HEK293 (cell line): ENCODE measurements around the gene LDLR.
A peak's percentile ranks its signal among the peaks of the same experiment; 100 is the strongest.

Experiments used
- CTCF ChIA-PET: fragments of 350-600 bp; formaldehyde crosslinking; extraction: SDS; loops from one replicate; lab custom pipeline; 2021; ENCODE audit warnings: antibody characterized with exemption; lab: Yijun Ruan, JAX
- POLR2A ChIA-PET: fragments of 300-600 bp; formaldehyde crosslinking; extraction: SDS; loops from one replicate; lab custom pipeline; 2020; ENCODE audit warnings: antibody characterized with exemption, inconsistent platforms; lab: Yijun Ruan, JAX
- H3K27ac ChIP-seq: fragments of 200-500 bp; sonication (Bioruptor generic); 2 replicates; pipeline ENCODE4 v1.5.1; 2014; ENCODE audit warnings: low read depth, low read length, control low read depth, inconsistent platforms; ENCODE audit errors: extremely low read depth
- H3K36me3 ChIP-seq, 2 experiments: fragments of 200-500 bp in 1 of 2; sonication (Bioruptor generic) in 1 of 2; 1 replicate in 1 of 2; 2 replicates in 1 of 2; pipeline ENCODE4 v1.5.1; 2014 to 2017; ENCODE audit warnings: inconsistent platforms in 2 of 2, low read length in 2 of 2; ENCODE audit not compliant: control insufficient read depth in 2 of 2, insufficient read depth in 1 of 2
- H3K4me1 ChIP-seq: fragments of 200-500 bp; sonication (Bioruptor generic); 2 replicates; pipeline ENCODE4 v1.5.1; 2014; ENCODE audit warnings: mild to moderate bottlenecking, low read length, inconsistent platforms; ENCODE audit not compliant: control insufficient read depth, insufficient read depth
- H3K4me3 ChIP-seq: 2 replicates; pipeline ENCODE4 v1.5.1; 2011; ENCODE audit warnings: low read depth, mild to moderate bottlenecking, control low read depth, low read length, moderate library complexity
- H3K9me3 ChIP-seq: fragments of 200-500 bp; sonication (Bioruptor generic); 2 replicates; pipeline ENCODE4 v1.5.1; 2014; ENCODE audit warnings: low read depth, low read length, inconsistent platforms; ENCODE audit not compliant: control insufficient read depth, insufficient read depth
- BCL11A ChIP-seq: fragments of 450-650 bp; formaldehyde crosslinking; IDR thresholded peaks from 2 replicates; pipeline ENCODE4 v1.5.1; 2016; ENCODE audit warnings: low read depth, missing biosample characterization, missing genetic modification characterization
- EGR2 ChIP-seq: fragments of 450-650 bp; formaldehyde crosslinking; IDR thresholded peaks from 2 replicates; pipeline ENCODE4 v1.5.1; 2016; ENCODE audit warnings: low read depth, missing biosample characterization, missing genetic modification characterization
- KLF1 ChIP-seq: fragments of 450-650 bp; formaldehyde crosslinking; IDR thresholded peaks from 2 replicates; pipeline ENCODE4 v1.5.1; 2016; ENCODE audit warnings: missing biosample characterization, missing genetic modification characterization
- KLF7 ChIP-seq: fragments of 450-650 bp; formaldehyde crosslinking; IDR thresholded peaks from 2 replicates; pipeline ENCODE4 v1.5.1; 2016; ENCODE audit warnings: missing biosample characterization, missing genetic modification characterization, borderline replicate concordance
- REPIN1 ChIP-seq: fragments of 450-650 bp; formaldehyde crosslinking; IDR thresholded peaks from 2 replicates; pipeline ENCODE4 v1.5.1; 2017; ENCODE audit warnings: missing biosample characterization, missing genetic modification characterization, low read depth
- YY1 ChIP-seq: fragments of 450-650 bp; formaldehyde crosslinking; IDR thresholded peaks from 2 replicates; pipeline ENCODE4 v1.5.1; 2018; ENCODE audit warnings: missing biosample characterization, missing genetic modification characterization
- ZFP69B ChIP-seq: fragments of 450-650 bp; formaldehyde crosslinking; IDR thresholded peaks from 2 replicates; pipeline ENCODE4 v1.5.1; 2016; ENCODE audit warnings: missing biosample characterization, missing genetic modification characterization
- ZNF10 ChIP-seq: fragments of 450-650 bp; formaldehyde crosslinking; IDR thresholded peaks from 2 replicates; pipeline ENCODE4 v1.5.1; 2017; ENCODE audit warnings: missing biosample characterization, missing genetic modification characterization
- ZNF112 ChIP-seq: fragments of 450-650 bp; formaldehyde crosslinking; IDR thresholded peaks from 2 replicates; pipeline ENCODE4 v1.5.0; 2017; ENCODE audit warnings: missing biosample characterization, missing genetic modification characterization
- ZNF146 ChIP-seq: fragments of 450-650 bp; formaldehyde crosslinking; IDR thresholded peaks from 2 replicates; pipeline ENCODE4 v1.5.1; 2016; ENCODE audit warnings: missing biosample characterization, missing genetic modification characterization
- ZNF202 ChIP-seq: fragments of 450-650 bp; formaldehyde crosslinking; IDR thresholded peaks from 2 replicates; pipeline ENCODE4 v1.5.1; 2016; ENCODE audit warnings: missing biosample characterization, missing genetic modification characterization, borderline replicate concordance
- ZNF221 ChIP-seq: fragments of 450-650 bp; formaldehyde crosslinking; IDR thresholded peaks from 2 replicates; pipeline ENCODE4 v1.5.1; 2017; ENCODE audit warnings: missing biosample characterization, missing genetic modification characterization, borderline replicate concordance
- ZNF292 ChIP-seq: fragments of 450-650 bp; formaldehyde crosslinking; IDR thresholded peaks from 2 replicates; pipeline ENCODE4 v1.5.1; 2016; ENCODE audit warnings: low read depth, missing biosample characterization, missing genetic modification characterization, borderline replicate concordance
- ZNF311 ChIP-seq: fragments of 450-650 bp; formaldehyde crosslinking; IDR thresholded peaks from 2 replicates; pipeline ENCODE4 v1.5.1; 2017; ENCODE audit warnings: missing biosample characterization, missing genetic modification characterization, borderline replicate concordance
- ZNF335 ChIP-seq: fragments of 450-650 bp; formaldehyde crosslinking; conservative IDR thresholded peaks from 2 replicates; pipeline ENCODE4 v1.5.1; 2016; ENCODE audit warnings: missing biosample characterization, missing genetic modification characterization
- ZNF37A ChIP-seq: fragments of 450-650 bp; IDR thresholded peaks from 2 replicates; pipeline ENCODE4 v1.5.1; 2018; ENCODE audit warnings: missing biosample characterization, missing genetic modification characterization
- ZNF510 ChIP-seq: fragments of 450-650 bp; formaldehyde crosslinking; IDR thresholded peaks from 2 replicates; pipeline ENCODE4 v1.5.1; 2018; ENCODE audit warnings: mild to moderate bottlenecking, missing genetic modification characterization, missing biosample characterization; ENCODE audit not compliant: insufficient replicate concordance
- ZNF623 ChIP-seq: fragments of 450-650 bp; formaldehyde crosslinking; IDR thresholded peaks from 2 replicates; pipeline ENCODE4 v1.5.1; 2016; ENCODE audit warnings: missing biosample characterization, missing genetic modification characterization
- ZNF654 ChIP-seq: fragments of 450-650 bp; formaldehyde crosslinking; IDR thresholded peaks from 2 replicates; pipeline ENCODE4 v1.5.1; 2016; ENCODE audit warnings: low read depth, missing biosample characterization, missing genetic modification characterization
- ZNF792 ChIP-seq: fragments of 450-650 bp; formaldehyde crosslinking; IDR thresholded peaks from 2 replicates; pipeline ENCODE4 v1.5.1; 2016; ENCODE audit warnings: missing biosample characterization, missing genetic modification characterization
- TF ChIP-seq, protein P1 (sequence below): fragments of 450-650 bp; formaldehyde crosslinking; IDR thresholded peaks from 2 replicates; pipeline ENCODE4 v1.5.1; 2016; ENCODE audit warnings: missing biosample characterization, missing genetic modification characterization
- TF ChIP-seq, protein P2 (sequence below): fragments of 450-650 bp; formaldehyde crosslinking; IDR thresholded peaks from 2 replicates; pipeline ENCODE4 v1.5.1; 2017; ENCODE audit warnings: missing biosample characterization, missing genetic modification characterization
- TF ChIP-seq, protein P3 (sequence below): fragments of 450-650 bp; formaldehyde crosslinking; IDR thresholded peaks from 2 replicates; pipeline ENCODE4 v1.5.1; 2016; ENCODE audit warnings: missing biosample characterization, missing genetic modification characterization, low read depth
- TF ChIP-seq, protein P4 (sequence below): sonication (generic); formaldehyde crosslinking; IDR thresholded peaks from 2 replicates; pipeline ENCODE4 v1.8.1; 2022; ENCODE audit warnings: mild to moderate bottlenecking, moderate library complexity, missing genetic modification reagents
- TF ChIP-seq, protein P5 (sequence below): fragments of 450-650 bp; formaldehyde crosslinking; IDR thresholded peaks from 2 replicates; pipeline ENCODE4; 2016; ENCODE audit warnings: missing biosample characterization, missing genetic modification characterization

Gene LDLR

DNA sequence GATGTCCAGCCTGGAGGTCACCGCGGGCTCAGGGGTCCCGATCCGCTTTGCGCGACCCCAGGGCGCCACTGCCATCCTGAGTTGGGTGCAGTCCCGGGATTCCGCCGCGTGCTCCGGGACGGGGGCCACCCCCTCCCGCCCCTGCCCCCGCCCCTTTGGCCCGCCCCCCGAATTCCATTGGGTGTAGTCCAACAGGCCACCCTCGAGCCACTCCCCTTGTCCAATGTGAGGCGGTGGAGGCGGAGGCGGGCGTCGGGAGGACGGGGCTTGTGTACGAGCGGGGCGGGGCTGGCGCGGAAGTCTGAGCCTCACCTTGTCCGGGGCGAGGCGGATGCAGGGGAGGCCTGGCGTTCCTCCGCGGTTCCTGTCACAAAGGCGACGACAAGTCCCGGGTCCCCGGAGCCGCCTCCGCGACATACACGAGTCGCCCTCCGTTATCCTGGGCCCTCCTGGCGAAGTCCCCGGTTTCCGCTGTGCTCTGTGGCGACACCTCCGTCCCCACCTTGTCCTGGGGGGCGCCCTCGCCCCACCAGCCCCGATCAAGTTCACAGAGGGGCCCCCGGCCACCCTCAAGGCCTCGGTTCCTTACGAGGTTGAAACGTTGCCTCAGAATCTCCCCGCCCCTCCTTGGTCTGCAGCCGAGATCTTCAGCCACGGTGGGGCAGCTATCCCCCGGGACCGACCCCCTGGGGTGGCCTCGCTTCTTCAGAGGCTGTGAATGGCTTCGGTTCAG is 1.2 kb downstream of the LDLR start:
- H3K4me1 ChIP-seq: peaks cover 10% of the 10 kb centered on the region; the same call in 1 of the 2 replicates
- POLR2A ChIA-PET: interaction anchor here (1.2 to 1.5 kb wide), 3 partner anchors 55 to 284 kb away, joined by 3 to 5 read pairs (median 4); partner anchors contain the start of gene SWSAP1
- no peaks in the 10 kb centered on the region; a peak in 1 of 3 replicates for H3K36me3 ChIP-seq
- CTCF ChIA-PET: interaction anchor here (0.6 to 2.6 kb wide), 7 partner anchors 24 to 154 kb away, joined by 3 to 13 read pairs (median 3); no protein-coding TSS in a partner anchor
- peak overlapping the region; percentile 48 for H3K4me3 ChIP-seq
- no peaks in the 10 kb centered on the region for H3K9me3 ChIP-seq
- H3K27ac ChIP-seq: peak overlapping the region; percentile 92
- TF ChIP-seq, protein P1, sequence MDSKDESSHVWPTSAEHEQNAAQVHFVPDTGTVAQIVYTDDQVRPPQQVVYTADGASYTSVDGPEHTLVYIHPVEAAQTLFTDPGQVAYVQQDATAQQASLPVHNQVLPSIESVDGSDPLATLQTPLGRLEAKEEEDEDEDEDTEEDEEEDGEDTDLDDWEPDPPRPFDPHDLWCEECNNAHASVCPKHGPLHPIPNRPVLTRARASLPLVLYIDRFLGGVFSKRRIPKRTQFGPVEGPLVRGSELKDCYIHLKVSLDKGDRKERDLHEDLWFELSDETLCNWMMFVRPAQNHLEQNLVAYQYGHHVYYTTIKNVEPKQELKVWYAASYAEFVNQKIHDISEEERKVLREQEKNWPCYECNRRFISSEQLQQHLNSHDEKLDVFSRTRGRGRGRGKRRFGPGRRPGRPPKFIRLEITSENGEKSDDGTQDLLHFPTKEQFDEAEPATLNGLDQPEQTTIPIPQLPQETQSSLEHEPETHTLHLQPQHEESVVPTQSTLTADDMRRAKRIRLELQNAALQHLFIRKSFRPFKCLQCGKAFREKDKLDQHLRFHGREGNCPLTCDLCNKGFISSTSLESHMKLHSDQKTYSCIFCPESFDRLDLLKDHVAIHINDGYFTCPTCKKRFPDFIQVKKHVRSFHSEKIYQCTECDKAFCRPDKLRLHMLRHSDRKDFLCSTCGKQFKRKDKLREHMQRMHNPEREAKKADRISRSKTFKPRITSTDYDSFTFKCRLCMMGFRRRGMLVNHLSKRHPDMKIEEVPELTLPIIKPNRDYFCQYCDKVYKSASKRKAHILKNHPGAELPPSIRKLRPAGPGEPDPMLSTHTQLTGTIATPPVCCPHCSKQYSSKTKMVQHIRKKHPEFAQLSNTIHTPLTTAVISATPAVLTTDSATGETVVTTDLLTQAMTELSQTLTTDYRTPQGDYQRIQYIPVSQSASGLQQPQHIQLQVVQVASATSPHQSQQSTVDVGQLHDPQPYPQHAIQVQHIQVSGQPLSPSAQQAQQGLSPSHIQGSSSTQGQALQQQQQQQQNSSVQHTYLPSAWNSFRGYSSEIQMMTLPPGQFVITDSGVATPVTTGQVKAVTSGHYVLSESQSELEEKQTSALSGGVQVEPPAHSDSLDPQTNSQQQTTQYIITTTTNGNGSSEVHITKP (tag by site-specific recombination): peak; percentile 80
- TF ChIP-seq ZNF202 (no peak), YY1 (no peak), ZNF623 (tag by site-specific recombination) (0 out of 2 replicates have a peak, but pooled peaks have one; percentile 9), ZNF146 (tag by site-specific recombination) (no peak), EGR2 (tag by site-specific recombination) (no peak), ZNF335 (tag by site-specific recombination) (no peak; the same call in none of the 2 replicates), KLF7 (peak; percentile 68; the same call in 1 of the 2 replicates), ZNF292 (no peak), ZNF112 (no peak), REPIN1 (tag by site-specific recombination) (peak; percentile 89; the same call in 1 of the 2 replicates), ZNF792 (no peak), ZNF37A (no peak), ZNF311 (tag by site-specific recombination) (no peak), ZNF654 (tag by site-specific recombination) (no peak), ZNF510 (no peak), KLF1 (peak; percentile 43; the same call in 1 of the 2 replicates), ZFP69B (peak; percentile 58), BCL11A (tag by site-specific recombination) (no peak), ZNF10 (tag by site-specific recombination) (peak; percentile 28; the same call in 1 of the 2 replicates), ZNF221 (tag by site-specific recombination) (no peak)
- TF ChIP-seq, protein P2, sequence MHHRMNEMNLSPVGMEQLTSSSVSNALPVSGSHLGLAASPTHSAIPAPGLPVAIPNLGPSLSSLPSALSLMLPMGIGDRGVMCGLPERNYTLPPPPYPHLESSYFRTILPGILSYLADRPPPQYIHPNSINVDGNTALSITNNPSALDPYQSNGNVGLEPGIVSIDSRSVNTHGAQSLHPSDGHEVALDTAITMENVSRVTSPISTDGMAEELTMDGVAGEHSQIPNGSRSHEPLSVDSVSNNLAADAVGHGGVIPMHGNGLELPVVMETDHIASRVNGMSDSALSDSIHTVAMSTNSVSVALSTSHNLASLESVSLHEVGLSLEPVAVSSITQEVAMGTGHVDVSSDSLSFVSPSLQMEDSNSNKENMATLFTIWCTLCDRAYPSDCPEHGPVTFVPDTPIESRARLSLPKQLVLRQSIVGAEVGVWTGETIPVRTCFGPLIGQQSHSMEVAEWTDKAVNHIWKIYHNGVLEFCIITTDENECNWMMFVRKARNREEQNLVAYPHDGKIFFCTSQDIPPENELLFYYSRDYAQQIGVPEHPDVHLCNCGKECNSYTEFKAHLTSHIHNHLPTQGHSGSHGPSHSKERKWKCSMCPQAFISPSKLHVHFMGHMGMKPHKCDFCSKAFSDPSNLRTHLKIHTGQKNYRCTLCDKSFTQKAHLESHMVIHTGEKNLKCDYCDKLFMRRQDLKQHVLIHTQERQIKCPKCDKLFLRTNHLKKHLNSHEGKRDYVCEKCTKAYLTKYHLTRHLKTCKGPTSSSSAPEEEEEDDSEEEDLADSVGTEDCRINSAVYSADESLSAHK (tag by site-specific recombination): no peak
- TF ChIP-seq, protein P3, sequence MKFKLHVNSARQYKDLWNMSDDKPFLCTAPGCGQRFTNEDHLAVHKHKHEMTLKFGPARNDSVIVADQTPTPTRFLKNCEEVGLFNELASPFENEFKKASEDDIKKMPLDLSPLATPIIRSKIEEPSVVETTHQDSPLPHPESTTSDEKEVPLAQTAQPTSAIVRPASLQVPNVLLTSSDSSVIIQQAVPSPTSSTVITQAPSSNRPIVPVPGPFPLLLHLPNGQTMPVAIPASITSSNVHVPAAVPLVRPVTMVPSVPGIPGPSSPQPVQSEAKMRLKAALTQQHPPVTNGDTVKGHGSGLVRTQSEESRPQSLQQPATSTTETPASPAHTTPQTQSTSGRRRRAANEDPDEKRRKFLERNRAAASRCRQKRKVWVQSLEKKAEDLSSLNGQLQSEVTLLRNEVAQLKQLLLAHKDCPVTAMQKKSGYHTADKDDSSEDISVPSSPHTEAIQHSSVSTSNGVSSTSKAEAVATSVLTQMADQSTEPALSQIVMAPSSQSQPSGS (tag by site-specific recombination): no peak
- TF ChIP-seq, protein P4, sequence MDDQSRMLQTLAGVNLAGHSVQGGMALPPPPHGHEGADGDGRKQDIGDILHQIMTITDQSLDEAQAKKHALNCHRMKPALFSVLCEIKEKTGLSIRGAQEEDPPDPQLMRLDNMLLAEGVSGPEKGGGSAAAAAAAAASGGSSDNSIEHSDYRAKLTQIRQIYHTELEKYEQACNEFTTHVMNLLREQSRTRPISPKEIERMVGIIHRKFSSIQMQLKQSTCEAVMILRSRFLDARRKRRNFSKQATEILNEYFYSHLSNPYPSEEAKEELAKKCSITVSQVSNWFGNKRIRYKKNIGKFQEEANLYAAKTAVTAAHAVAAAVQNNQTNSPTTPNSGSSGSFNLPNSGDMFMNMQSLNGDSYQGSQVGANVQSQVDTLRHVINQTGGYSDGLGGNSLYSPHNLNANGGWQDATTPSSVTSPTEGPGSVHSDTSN (CRISPR knock-in tag): peak; percentile 44; the same call in 1 of the 2 replicates
- TF ChIP-seq, protein P5, sequence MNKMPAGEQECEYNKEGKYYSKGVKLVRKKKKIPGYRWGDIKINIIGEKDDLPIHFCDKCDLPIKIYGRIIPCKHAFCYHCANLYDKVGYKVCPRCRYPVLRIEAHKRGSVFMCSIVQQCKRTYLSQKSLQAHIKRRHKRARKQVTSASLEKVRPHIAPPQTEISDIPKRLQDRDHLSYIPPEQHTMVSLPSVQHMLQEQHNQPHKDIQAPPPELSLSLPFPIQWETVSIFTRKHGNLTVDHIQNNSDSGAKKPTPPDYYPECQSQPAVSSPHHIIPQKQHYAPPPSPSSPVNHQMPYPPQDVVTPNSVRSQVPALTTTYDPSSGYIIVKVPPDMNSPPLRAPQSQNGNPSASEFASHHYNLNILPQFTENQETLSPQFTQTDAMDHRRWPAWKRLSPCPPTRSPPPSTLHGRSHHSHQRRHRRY (tag by site-specific recombination): no peak
